GM21825 (cell line): ENCODE results near the gene KCNH1.

Source experiments
- ATAC-seq: cut with Tn5 transposase; IDR thresholded peaks from one replicate; pipeline ENCODE4 v1.9.1; 2021; ENCODE audit warnings: mild to moderate bottlenecking, moderate library complexity; ENCODE audit not compliant: unreplicated experiment

KCNH1 gene

GRCh38 chr1:210817385-210818275 is 316.3 kb downstream of the KCNH1 start:
- no peak for ATAC-seq

- ATAC-seq: no peak
Measured at GRCh38 chr1:210815641-210816550, 318.1 kb downstream of the KCNH1 start.

- ATAC-seq: no peak
Measured at GRCh38 chr1:210814382-210815123, 319.4 kb downstream of the KCNH1 start.

GRCh38 chr1:210801501-210801900 is 332.4 kb downstream of the KCNH1 start:
- ATAC-seq: no peak

DNA sequence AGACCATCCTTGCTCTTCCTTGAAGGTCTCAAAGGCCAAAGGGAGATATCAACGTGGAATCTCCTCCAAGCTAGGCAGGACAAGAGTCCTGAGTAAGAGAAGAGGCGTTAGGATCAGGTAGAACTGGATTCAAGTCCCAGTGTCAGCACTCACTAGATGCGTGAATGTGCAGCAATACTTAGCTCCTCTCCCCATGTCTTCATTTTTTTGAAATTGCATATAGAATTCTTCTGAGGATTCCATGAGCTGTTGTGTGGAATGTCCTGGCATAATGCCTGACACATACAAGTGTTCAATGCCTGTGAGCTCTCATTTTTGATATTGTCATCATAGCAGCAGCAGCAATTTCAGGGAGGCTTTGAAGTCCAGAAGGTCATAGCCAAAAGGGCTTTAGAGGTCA is 333.2 kb downstream of the KCNH1 start:
- ATAC-seq: no peak

- no peak for ATAC-seq
Measured at GRCh38 chr1:210800301-210800700, 333.6 kb downstream of the KCNH1 start.

- no peak for ATAC-seq
Measured at GRCh38 chr1:210797422-210797821, 336.5 kb downstream of the KCNH1 start.

DNA sequence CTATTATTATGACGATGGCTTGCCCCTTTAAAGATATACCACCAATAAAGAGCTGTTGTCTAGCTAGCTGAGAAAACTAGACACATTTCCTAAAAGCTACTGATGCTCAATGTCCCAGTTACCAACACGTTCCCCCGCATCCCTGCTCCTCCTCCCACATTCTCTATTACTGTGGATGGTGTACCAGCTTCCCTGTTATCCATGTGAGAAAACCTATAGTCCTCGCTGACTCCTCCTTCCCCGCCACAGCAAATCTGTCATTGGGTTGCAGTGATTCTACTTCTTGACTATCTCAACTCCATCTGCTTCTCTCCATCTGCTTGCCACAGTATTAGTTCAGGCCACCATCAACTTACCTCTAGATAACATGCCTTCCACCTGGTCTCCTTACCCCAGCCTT is 337.5 kb downstream of the KCNH1 start:
- ATAC-seq: no peak

DNA sequence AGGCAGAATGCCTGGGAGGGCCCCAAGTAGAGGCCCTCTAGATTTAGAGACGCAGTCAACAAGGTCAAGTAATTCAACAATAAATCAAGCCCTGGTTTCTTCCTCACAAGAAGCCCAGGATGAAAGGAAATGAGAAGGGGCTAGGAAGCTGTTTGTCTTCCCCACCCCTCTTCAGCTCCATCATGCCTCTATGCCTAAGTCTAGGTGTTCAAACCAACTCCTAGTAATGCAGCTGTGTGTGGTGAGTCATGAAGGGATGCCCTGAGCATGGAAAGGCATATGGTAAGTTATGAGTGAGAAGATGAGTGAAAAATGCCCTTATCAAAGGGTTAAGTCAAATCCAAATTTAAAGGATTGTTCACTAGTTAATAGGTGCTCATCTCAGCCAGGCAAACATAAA is 339.5 kb downstream of the KCNH1 start:
- no peak for ATAC-seq

DNA sequence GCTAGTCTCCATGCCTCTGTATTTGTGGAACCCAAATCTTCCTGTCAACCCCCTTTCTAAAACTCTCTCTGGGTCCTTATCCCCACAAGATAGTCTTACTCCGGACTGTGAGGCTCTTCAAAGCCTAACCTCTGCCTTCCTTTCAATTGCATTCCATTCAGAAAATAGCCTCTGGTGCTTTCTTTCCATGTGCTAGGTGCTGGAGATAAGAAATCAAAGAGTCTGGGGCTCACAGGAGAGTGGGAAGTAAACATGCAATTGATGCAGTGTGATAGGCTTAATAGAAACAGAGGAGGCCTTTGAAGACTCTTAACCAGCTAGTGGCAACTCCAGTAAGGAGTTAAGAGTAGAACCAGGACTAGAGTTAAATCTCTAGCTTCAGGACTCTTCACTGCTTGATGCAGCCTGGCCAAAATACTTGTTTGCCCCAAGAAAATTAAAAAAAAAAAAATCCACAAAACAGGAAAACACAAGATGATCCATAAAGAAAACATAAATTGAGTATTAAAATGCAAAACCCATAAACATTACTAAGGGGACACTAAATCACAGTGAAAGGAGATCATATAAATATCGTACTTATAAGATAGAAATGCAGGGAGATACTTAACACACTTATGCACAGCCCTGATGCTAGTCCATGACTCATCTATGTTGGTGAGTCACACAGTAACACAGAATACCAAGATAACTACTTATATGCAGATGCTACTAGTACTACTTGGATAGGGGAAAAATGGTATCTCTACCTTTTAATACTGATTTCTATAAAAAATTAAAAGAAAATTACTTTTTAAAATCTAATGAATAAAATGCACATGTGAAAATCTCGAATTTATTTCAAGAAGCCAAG is 341.5 kb downstream of the KCNH1 start:
- no peak for ATAC-seq

DNA sequence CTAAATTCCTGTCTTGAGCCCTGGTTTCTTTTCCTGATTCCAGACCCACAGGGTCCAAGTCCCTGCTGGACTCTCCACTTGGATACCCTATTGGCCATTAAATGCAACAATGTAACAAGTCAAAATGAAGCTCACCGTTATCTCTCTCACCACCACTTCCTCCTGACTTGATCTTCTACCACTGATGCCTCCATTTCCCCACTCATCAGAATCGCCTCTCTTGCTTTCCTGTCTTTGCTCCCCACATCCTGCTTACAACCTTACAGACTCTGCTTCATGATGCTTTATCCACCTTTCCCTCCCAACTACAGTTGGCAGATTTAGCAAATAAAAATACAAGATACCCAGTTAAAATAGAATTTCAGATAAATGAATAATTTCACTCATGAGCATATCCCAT is 343.8 kb downstream of the KCNH1 start:
- ATAC-seq: no peak

DNA sequence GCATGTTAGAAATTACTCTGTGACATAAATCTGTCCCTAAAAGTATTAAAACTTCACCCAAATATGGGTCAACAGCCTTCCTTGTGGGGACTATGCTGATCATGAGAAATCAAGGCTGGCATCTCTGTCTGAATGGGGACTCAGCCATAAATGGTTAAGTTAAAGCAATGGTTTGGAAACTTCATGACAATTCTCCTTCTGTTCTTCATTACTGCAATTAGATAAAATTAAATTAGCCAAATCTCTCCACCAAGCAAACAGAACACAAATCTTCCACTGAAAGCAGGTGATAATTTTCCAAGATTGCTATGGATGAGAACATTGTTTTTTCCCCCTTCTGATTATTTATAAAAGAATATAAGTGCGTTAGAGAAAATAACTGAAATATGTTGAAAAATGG is 346.1 kb downstream of the KCNH1 start:
- no peak for ATAC-seq

DNA sequence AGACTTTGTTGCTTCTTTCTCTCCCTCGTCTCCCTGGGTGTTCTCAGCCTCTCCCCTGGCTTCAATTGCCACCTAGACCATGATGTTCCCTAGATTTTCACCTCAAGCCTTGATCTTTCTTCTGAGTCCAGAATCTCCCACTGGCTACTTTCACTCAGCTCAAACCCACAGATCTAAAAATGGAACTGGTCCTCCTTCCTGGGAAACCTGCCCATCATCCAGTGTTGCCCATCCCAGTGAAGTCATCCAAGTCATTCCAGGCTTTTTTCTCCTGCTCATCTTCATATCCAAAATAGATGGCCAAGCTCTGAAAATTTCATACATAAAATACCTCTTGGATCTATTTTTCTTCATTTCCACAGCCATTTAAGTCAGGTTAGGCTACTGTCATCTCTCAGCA is 347.4 kb downstream of the KCNH1 start:
- ATAC-seq: no peak

DNA sequence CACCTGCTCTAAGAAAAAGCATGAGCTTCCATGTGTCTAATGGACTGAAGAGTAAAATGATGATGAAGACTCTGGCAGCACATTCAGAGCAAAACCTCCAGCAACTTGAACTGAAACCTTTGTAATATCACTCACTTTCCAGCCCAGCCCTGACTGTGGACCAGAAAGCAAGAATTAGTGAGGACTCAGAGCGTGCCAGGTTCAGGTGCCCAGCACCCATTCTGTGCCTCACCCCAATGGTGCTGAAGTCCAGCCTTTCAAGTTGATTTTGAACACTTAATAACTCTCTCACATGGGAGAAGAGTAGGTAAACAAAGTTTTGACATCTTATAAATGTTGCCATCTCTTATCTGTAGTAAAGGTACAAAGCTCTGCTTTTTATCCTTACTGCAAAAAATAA is 350.0 kb downstream of the KCNH1 start:
- no peak for ATAC-seq

DNA sequence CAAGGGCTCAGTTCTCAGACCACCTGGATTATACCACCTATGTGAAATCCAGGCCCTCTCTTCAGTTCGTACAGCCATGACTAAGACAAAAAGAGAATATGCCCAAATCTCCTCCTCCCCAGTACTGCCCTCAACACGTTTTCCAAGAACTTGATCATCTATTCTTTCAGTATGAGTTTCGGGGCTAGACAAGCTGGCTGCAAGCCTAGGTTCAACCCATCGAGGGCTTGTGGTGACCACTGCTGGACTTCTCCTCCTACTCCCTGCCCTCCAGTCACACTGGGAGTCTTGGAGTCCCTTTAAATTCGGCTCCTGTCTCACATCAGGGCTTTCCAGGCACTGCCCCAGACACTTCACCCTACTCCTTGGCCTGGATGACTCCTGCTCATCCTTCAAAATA is 352.3 kb downstream of the KCNH1 start:
- ATAC-seq: no peak

DNA sequence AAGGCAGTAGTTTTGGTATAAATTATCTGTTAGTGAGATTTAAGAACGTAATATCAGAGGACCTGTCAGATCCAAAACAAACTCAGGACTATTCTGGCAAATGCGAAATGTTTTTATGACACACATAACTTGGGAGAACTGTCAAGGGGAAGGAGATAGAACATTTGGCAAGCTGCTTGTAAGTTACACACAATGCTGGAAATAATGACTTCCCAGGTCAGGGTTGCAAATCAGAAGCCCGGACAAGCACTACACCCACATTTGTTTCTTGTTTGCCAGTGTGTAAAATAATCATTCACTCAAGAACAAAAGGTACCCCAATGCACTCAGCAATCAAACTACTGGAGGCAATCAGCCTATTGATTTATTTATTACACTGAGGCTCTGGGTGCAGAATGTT is 354.7 kb downstream of the KCNH1 start:
- ATAC-seq: no peak

GRCh38 chr1:210777914-210778313 is 356.0 kb downstream of the KCNH1 start:
- ATAC-seq: no peak

DNA sequence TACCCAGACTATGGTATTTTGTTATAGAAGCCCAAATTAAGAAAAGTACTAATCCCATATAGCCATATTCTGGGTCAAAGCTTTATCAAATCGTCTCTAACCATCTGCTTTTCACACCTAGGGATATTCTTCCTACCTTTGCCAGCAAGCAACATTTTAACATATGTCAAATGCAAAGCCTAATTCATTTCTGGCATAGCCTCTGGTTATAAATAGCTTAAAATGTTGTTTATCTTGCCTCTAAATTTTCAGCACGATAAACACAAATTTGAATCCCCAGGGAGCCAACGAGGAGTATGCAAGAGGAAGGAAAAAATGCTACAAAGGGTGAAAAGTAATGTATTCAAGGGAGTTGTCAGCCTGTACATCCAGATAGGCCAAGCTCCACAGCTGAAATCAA is 357.2 kb downstream of the KCNH1 start:
- no peak for ATAC-seq

GRCh38 chr1:210775289-210775688 is 358.7 kb downstream of the KCNH1 start:
- no peak for ATAC-seq

DNA sequence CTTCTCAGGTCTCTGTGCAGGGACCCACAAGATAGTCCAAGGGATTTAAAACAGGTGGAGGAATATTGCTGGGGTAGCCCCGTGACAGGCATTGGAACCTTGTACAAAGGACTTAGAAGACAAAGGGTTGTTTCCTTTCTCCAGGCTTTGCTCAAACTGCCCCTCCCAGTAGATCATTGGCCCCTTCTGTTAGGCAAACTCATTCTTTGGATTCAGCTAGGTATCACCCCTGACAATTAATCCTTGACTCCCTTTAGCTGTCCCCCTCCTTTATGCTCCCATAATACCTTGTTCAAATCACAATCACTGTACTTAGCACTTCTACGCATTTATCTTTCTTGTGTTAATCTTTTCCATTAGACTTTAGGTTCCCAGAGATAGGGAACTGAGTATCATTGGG is 360.5 kb downstream of the KCNH1 start:
- ATAC-seq: no peak
